GM21576 (cell line): ENCODE measurements around the gene OPN4.
A peak's percentile ranks its signal among the peaks of the same experiment; 100 is the strongest.

Source experiments
- ATAC-seq: cut with Tn5 transposase; IDR thresholded peaks from one replicate; pipeline ENCODE4 v1.9.1; 2021; ENCODE audit warnings: mild to moderate bottlenecking, moderate library complexity; ENCODE audit not compliant: unreplicated experiment

OPN4 gene

GRCh38 chr10:86698207-86698940 is 44.0 kb downstream of the OPN4 start:
- no peak for ATAC-seq

DNA sequence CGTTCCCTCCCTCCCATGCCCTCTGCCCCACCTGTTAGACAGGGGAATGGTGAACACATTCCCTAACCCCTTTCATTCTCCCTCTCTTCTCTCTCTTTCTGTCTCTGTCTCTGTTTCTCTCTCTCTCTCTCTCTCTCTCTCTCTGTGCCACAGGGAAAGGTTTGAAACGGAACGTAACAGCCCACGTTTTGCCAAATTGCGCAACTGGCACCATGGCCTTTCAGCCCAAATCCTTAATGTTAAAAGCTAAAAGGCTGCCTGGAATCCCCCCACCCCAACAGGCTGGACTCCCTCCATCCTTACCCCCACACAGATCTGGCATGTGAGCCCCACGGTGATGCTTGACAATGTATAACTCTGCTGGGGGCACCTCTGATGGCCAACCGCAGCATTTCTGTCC is 44.8 kb downstream of the OPN4 start:
- no peak for ATAC-seq

- ATAC-seq = no peak
These were observed 45.2 kb downstream of the OPN4 start for GRCh38 chr10:86699541-86699940.

- ATAC-seq = no peak
These were observed 45.9 kb downstream of the OPN4 start for GRCh38 chr10:86699991-86700840.

DNA sequence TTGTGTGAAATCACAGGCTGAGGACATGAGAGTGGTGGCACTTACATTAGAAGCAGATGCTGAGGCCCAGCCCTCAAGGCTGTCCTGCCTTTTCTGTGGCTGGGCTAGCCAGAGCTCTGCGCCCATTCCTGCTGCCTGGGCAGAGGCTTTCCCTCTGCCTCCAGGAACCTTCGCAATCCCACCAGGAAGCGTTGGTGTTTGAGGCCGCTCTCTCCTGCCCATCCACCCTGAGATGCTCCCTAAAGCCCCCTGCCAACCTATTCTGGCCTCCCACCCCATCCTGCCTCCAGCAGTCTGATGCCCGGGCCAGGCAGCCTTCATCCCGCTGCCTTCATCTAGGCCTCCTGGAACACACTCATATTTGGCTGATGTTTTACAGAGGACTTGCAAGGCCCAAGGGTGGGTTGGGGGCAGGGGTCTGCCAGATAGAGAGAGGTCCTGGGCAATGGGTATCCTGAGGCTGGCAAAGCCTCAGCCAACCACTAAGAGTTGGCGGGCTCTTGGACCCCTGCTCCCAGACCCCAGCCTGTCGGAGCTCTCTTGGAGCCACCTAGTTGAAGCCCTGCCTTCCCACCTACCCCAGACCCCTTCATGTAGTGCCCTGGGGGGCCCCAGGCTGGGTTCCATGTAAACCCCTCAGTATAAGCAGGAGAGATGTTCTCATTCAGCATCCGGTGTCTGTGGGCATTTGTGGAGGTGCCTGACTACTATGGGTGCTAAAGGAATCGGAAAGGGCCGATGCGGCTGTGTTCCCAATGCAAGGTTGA is 46.7 kb downstream of the OPN4 start:
- no peak for ATAC-seq

DNA sequence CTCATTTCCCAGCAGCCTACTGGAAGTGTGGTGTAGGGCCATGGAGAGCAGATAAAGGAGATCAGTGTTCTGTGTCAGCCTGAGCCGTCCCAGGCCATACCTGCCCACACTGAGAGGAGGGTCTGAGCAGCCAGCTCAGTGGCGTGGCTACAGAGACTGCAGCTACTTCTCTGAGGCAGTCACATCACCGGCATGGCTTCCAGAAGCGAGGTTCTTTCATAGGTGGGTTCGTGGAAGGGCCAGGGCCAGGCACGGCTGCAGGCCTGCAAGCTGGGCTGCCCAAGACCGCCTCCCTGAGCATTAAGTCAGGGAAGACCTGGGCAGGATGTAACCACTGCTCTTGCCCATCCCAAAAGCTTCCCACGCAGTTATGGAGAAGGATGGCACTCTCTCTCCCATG is 48.8 kb downstream of the OPN4 start:
- ATAC-seq = no peak

GRCh38 chr10:86705139-86705538 is 50.8 kb downstream of the OPN4 start:
- no peak for ATAC-seq

DNA sequence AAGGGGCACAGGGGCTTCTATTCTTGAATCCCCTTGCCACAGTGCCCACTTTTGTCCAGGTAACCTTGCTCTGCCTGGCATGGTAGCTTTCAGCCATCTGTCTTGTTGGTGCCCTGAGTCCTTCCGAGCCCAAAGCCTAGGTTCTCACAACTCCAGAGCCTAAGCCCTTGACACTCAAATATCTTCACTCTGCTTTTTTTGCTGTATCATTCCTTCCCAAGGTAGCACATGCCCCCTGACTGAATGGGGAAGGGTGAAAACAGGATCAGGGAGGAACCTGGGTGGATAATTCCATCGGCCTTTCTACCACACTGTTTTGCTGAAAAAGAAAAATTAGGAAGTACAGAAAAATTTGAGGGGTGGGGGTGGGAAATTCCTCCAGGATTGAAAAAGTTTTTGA is 51.6 kb downstream of the OPN4 start:
- ATAC-seq = no peak

DNA sequence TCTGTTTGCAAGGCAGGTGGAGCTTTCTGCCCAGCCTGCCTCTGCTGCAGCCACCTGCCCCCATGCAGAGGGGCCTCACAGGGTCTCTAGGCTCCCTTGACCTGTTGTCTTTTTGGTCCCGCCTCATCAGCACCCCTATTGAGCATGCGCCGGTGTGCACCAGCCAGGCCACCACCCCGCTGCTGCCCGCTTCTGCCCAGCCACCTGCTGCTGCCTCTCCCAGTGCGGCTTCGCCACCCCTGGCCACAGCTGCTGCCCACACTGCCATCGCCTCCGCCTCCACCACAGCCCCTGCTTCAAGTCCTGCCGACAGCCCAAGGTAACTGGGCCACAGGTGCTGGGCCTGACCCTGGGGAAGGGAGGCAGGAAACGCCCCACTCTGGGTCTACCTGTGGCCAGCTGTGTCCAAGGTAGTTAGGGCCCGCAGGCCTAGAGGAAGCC is 52.1 kb downstream of the OPN4 start:
- no peak for ATAC-seq

GRCh38 chr10:86706977-86707376 is 52.6 kb downstream of the OPN4 start:
- ATAC-seq = no peak

GRCh38 chr10:86707505-86707904 is 53.2 kb downstream of the OPN4 start:
- no peak for ATAC-seq

- no peak for ATAC-seq
These were observed 53.9 kb downstream of the OPN4 start for GRCh38 chr10:86708068-86708782.

DNA sequence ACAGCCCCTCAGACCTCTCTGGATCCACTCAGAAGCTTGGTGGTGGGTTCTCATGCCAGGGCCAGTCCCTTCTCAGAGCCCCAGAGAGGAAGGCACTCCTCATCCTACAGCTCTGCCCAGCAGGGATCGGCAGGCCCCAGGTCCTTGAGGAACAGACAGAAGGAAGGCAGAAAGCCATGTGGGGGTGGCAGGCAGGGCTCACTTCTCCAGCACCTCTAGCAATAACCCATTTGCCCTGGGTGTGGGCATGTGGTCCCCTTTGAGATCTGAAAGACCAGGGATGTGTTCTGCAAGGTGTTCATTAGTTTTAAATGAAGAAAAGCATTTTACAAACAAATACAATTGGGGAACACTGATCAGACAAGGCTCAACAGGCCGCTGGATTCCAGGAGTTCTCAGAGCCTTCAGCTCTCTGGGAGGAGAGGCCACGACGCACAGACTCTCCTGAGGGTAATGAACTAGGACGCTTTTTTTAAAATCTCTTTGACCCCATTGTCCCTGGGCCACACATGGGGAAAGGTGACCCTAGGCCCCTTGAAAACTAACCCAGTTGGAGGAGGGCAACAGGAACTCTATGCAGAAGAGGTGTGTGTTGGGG is 54.5 kb downstream of the OPN4 start:
- ATAC-seq = no peak

DNA sequence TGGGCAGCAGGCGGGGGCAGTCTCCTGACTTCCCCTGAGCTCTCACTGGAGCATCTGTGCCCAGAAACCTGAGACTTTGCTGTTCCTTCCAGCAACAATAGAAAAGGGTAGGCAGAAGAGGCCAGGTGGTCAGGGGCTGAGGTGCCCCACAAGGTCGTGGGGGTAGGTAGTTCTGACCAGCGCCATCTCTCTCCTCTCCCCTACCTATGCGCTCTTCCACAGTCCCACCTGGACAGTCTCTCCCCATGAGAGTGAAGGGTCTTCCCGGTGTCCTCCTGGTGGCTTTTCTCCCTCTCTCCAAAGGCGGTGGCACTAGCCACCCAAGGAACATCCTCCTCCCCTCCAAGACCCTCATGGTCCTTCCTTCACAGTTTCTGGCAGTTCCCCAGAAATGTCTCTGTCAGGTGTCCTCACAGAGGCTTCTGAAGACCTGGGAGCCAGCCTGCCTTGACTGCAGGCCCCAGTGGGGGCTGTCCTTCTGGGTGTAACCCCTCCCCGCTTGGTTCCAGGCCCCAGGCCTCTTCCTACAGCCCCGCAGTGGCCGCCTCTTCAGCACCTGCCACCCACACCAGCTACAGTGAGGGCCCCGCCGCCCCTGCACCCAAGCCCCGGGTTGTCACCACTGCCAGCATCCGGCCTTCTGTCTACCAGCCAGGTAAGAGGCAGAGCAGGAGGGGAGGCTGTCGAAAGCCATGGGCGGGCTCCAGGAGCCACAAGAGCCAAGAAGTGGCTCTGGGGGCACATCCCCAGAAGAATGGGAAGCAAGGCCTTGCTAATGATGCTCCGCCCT is 55.2 kb downstream of the OPN4 start:
- no peak for ATAC-seq

GRCh38 chr10:86710987-86711512 is 56.7 kb downstream of the OPN4 start:
- peak; percentile 86 for ATAC-seq

DNA sequence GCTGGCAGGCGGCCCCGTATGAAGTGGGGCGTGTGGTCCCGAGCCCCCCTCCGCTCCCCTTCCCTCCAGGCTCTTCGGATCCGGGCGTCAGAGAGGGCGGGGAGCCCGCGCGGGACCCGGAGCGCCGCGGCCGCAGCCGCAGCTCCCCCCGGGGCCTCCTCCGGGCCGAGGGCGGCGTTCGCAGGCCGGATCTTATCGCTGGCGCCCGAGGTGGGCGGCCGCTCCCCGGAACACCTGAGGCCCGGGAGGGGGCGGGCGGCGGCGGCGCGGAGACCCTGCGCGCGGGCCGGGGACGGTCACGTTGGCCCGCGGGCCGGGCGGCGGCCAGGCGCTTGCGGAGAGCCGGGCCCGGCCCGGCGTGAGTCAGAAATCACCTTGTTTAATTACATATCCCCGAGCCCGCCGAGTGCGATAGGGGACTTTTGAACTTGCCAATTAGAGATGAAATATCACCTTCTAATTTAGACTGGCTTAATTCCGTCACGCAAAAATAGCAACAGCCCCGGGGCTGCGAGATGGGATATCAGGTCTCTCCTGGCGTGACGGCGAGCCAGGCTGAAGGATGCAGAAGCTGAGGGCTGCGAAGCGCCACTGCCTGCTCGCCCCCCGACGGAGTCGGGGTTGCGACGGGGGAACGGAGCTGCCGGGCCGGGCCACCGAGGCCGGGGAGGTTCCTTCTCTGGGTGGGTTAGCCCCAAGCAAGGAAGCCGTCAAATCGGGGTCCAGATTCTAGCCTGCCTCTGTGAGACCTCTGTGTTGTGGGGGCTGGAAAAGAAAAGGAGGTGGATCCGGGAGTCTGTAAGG is 57.4 kb downstream of the OPN4 start:
- ATAC-seq = peak; percentile 42

DNA sequence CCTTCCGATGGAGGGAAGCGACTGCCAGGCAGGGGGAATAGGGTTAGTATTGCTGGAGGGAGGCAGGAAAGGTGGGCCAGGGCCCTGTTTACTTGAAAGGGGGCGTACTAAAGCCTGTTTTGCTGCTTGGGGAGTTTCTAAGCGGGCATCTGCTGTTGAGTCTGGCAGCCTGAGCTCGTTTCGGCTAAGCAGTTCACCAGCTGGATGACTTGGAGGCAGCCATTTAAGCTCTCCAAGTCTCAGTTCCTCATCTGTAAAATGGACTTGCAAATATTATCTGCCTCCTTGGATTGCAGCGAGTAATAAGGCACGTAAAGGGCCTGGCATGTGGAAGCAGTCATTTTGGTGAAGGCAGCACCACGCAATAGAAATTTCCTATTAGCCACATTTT is 58.0 kb downstream of the OPN4 start:
- peak; percentile 23 for ATAC-seq

GRCh38 chr10:86715156-86715795 is 60.9 kb downstream of the OPN4 start:
- ATAC-seq = no peak
